Caco-2 (cell line): ENCODE results near the gene BEND5. TPM values are rescaled to one million over a fixed set of nuclear protein-coding genes. Genes with fewer than 3 reads are reported as not detected.

Source experiments
- BruUV-seq: library from RNA; stranded (reverse); fragments of 400-500 nt; replicated peaks from 2 replicates; lab custom pipeline; 2021; lab: Mats Ljungman, UMichigan
- CTCF ChIA-PET: fragments of 300-600 bp; sonication (Branson Sonifier 250); formaldehyde crosslinking; loops from one replicate; lab custom pipeline; 2022; ENCODE audit warnings: antibody characterized with exemption; lab: Charles Lee
- POLR2A ChIA-PET: fragments of 300-600 bp; sonication (Branson Sonifier 250); formaldehyde crosslinking; loops from one replicate; lab custom pipeline; 2022; ENCODE audit warnings: antibody characterized with exemption; lab: Charles Lee
- DNase-seq, 2 experiments: peaks; one replicate each; pipeline versions ENCODE4 v3.0.0 to v3.0.0-alpha.2; 2020 to 2022
- H3K27me3 ChIP-seq: replicated peaks from 2 replicates; pipeline ENCODE4 v1.6.0; 2011; ENCODE audit warnings: low read length; ENCODE audit not compliant: control insufficient read depth, insufficient read depth
- H3K36me3 ChIP-seq: 2 replicates; pipeline ENCODE4 v1.5.1; 2011; ENCODE audit warnings: low read length; ENCODE audit not compliant: control insufficient read depth, insufficient read depth
- H3K4me1 ChIP-seq: fragments of 250-450 bp; sonication (Bioruptor Pico); 2 replicates; pipeline ENCODE4 v1.5.1; 2020; ENCODE audit warnings: mild to moderate bottlenecking
- H3K4me3 ChIP-seq: 2 replicates; pipeline ENCODE4 v1.5.1; 2011; ENCODE audit warnings: low read depth, mild to moderate bottlenecking, control low read depth, low read length
- H3K9me3 ChIP-seq: fragments of 250-450 bp; sonication (Bioruptor Pico); 2 replicates; pipeline ENCODE4 v1.5.1; 2020; ENCODE audit warnings: mild to moderate bottlenecking, moderate library complexity
- H3K27ac Mint-ChIP-seq: one replicate; pipeline ENCODE4 v1.8.0; 2022; ENCODE audit warnings: mixed read lengths; ENCODE audit not compliant: unreplicated experiment
- H3K27me3 Mint-ChIP-seq: one replicate; pipeline ENCODE4 v1.8.0; 2022; ENCODE audit warnings: mixed read lengths; ENCODE audit not compliant: insufficient read depth, unreplicated experiment
- H3K36me3 Mint-ChIP-seq: one replicate; pipeline ENCODE4 v1.8.0; 2022; ENCODE audit warnings: mild to moderate bottlenecking, mixed read lengths; ENCODE audit not compliant: insufficient read depth, unreplicated experiment
- H3K4me1 Mint-ChIP-seq: one replicate; pipeline ENCODE4 v1.8.0; 2022; ENCODE audit warnings: low read depth, mixed read lengths; ENCODE audit not compliant: unreplicated experiment
- H3K4me3 Mint-ChIP-seq: one replicate; pipeline ENCODE4 v1.8.0; 2022; ENCODE audit warnings: mild to moderate bottlenecking, moderate library complexity, mixed read lengths; ENCODE audit not compliant: unreplicated experiment
- H3K9me3 Mint-ChIP-seq: one replicate; pipeline ENCODE4 v1.8.0; 2022; ENCODE audit warnings: mixed read lengths; ENCODE audit not compliant: unreplicated experiment
- intact Hi-C: fragments of 100-400 bp; cut with micrococcal nuclease; formaldehyde crosslinking; loops from one replicate; pipeline ENCODE4 v1.10.0; 2022; ENCODE audit not compliant: unreplicated experiment
- total RNA-seq: library from RNA; stranded (reverse); gene quantifications from 2 replicates; pipeline ENCODE4 v1.2.3, GENCODE V29; 2022
- TF ChIP-seq, protein P1 (sequence below), 2 experiments: fragments of 200-600 bp in 1 of 2; IDR thresholded peaks; 1 replicate in 1 of 2; 2 replicates in 1 of 2; pipeline versions ENCODE4 v1.5.1 to v1.8.0; 2011 to 2022; ENCODE audit warnings: antibody characterized with exemption in 1 of 2, control low read depth in 1 of 2, inconsistent platforms in 1 of 2, low read depth in 1 of 2, low read length in 1 of 2, mild to moderate bottlenecking in 1 of 2, moderate library complexity in 1 of 2; ENCODE audit not compliant: insufficient read depth in 1 of 2, severe bottlenecking in 1 of 2, unreplicated experiment in 1 of 2

BEND5 gene
- total RNA-seq, 1 experiment from 2014 or later: 0.57 TPM

DNA sequence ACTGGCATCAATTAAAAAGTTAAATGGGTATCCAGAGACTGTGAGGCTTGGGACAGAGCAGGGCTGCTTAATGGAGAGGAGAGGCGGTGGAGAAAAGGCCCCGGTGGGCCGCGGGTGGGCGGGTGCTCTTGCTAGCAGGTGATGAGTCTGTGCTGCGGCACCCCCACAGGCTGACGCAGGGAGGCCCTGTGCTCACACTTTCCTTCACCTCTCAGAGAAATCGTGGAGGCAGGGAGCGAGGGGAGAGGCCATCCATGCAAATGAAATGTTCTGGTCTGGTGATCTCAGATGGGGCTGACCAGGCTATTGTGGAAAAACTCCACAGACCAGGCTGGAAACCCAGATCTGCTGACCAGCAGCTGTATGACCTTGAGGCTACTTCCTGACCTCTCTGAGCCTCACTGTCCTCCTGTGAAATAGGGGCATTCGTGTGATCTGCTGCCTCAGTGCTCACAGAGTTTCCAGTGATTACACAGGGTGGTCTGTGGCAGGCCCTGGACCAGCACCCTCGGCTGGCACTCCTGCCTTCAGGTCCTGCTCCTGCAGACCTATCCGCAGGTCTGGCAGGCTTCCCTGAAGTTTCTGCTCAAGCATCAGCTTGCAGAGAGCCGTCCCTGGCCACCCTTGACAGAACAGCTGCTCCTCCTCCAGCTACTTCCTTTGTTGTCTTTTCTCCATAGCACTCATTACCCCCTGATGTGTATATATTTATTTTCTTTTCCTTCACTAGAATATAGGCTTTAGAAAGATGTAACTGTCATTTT is 89.2 kb downstream of the BEND5 start:
- no TSS peak for BruUV-seq
- Mint-ChIP-seq H3K4me3 (no peak overlapping the region), H3K4me1 (peaks cover 6% of the 10 kb centered on the region), H3K27ac (no peak overlapping the region), H3K27me3 (peaks cover 6% of the 10 kb centered on the region), H3K36me3 (no peaks in the 10 kb centered on the region), H3K9me3 (no peaks in the 10 kb centered on the region)
- no peaks in the 10 kb centered on the region for H3K27me3 ChIP-seq
- TF ChIP-seq, protein P1, sequence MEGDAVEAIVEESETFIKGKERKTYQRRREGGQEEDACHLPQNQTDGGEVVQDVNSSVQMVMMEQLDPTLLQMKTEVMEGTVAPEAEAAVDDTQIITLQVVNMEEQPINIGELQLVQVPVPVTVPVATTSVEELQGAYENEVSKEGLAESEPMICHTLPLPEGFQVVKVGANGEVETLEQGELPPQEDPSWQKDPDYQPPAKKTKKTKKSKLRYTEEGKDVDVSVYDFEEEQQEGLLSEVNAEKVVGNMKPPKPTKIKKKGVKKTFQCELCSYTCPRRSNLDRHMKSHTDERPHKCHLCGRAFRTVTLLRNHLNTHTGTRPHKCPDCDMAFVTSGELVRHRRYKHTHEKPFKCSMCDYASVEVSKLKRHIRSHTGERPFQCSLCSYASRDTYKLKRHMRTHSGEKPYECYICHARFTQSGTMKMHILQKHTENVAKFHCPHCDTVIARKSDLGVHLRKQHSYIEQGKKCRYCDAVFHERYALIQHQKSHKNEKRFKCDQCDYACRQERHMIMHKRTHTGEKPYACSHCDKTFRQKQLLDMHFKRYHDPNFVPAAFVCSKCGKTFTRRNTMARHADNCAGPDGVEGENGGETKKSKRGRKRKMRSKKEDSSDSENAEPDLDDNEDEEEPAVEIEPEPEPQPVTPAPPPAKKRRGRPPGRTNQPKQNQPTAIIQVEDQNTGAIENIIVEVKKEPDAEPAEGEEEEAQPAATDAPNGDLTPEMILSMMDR (IDR thresholded peaks at IDR 0.05; ENCODE audit: insufficient read depth in 1 of 2, low read depth in 1 of 2, low read length in 1 of 2, severe bottlenecking in 1 of 2, unreplicated experiment in 1 of 2): no peak
- H3K9me3 ChIP-seq: no peaks in the 10 kb centered on the region
- ChIA-PET CTCF (interaction anchor here (0.8 to 1.4 kb wide), 2 partner anchors 10 to 130 kb away, joined by 3 to 4 read pairs; no protein-coding TSS in a partner anchor), POLR2A (no interaction called here)
- H3K4me3 ChIP-seq: no peak overlapping the region
- no peaks in the 10 kb centered on the region for H3K36me3 ChIP-seq
- intact Hi-C loops: loop anchor here (2.0 kb wide), 1 partner anchor 61 kb away; no protein-coding TSS in a partner anchor
- no peak for DNase-seq
- H3K4me1 ChIP-seq: no peaks in the 10 kb centered on the region

DNA sequence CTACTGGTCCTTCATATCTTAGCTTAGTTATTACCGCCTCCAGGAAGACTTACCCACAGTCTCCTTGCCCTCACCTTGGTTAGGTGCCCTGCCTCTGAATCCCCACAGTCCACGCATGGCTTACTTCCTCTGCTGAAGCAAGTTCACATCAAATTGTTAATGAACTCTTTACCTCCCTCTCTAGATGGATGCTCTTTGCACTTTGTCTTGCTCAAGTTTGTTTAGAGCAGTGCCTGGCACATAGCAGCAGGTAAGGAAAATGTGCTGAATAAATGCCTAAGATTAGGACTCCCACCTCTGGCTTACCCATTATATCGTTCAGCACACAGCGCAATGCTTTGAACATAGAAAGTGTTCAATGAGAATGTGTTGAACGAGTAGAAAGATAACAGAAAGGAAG is 90.5 kb downstream of the BEND5 start:
- no peak overlapping the region for H3K4me3 ChIP-seq
- ChIA-PET CTCF (interaction anchor here (0.8 kb wide), 1 partner anchor 131 kb away, joined by 3 read pairs; no protein-coding TSS in a partner anchor), POLR2A (no interaction called here)
- intact Hi-C loops: no loop called here
- no peak overlapping the region for H3K4me3 Mint-ChIP-seq
- no peak overlapping the region for H3K27ac Mint-ChIP-seq
- H3K4me1 ChIP-seq: no peaks in the 10 kb centered on the region
- peaks cover 6% of the 10 kb centered on the region for H3K4me1 Mint-ChIP-seq
- H3K36me3 ChIP-seq: no peaks in the 10 kb centered on the region
- no peaks in the 10 kb centered on the region for H3K27me3 ChIP-seq
- H3K9me3 Mint-ChIP-seq: no peaks in the 10 kb centered on the region
- BruUV-seq: no TSS peak
- H3K36me3 Mint-ChIP-seq: no peaks in the 10 kb centered on the region
- DNase-seq: no peak
- peaks cover 3% of the 10 kb centered on the region for H3K27me3 Mint-ChIP-seq
- H3K9me3 ChIP-seq: no peaks in the 10 kb centered on the region
- TF ChIP-seq, protein P1 (IDR thresholded peaks at IDR 0.05; ENCODE audit: insufficient read depth in 1 of 2, low read depth in 1 of 2, low read length in 1 of 2, severe bottlenecking in 1 of 2, unreplicated experiment in 1 of 2): no peak

DNA sequence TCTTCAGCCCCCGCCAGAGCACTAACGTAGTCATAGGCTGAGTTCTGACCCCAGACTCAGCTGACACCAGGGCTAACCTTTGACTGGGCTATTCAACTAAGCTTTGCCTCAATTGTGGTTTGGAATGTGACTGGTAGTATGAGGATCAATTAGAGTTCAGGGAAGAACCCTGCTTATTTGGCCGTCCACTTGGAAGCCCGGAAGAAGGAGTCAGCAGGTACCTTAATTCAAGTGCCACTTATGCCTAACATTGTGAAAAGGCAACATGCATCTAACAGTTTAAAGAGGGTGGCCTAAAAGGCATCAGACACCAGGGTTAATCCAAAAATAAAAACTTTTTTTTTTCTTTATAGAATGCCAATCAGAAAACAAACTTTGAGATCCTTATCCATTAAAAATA is 92.3 kb downstream of the BEND5 start:
- Histone ChIP-seq H3K27me3 (no peaks in the 10 kb centered on the region), H3K4me3 (no peak overlapping the region), H3K36me3 (no peaks in the 10 kb centered on the region), H3K9me3 (no peaks in the 10 kb centered on the region), H3K4me1 (no peaks in the 10 kb centered on the region)
- Mint-ChIP-seq H3K9me3 (no peaks in the 10 kb centered on the region), H3K27me3 (peaks cover 3% of the 10 kb centered on the region), H3K27ac (no peak overlapping the region), H3K4me1 (peaks cover 6% of the 10 kb centered on the region), H3K4me3 (no peak overlapping the region), H3K36me3 (no peaks in the 10 kb centered on the region)
- intact Hi-C loops: no loop called here
- CTCF ChIA-PET: no interaction called here
- POLR2A ChIA-PET: no interaction called here
- DNase-seq: no peak
- no TSS peak for BruUV-seq
- TF ChIP-seq, protein P1 (IDR thresholded peaks at IDR 0.05; ENCODE audit: insufficient read depth in 1 of 2, low read depth in 1 of 2, low read length in 1 of 2, severe bottlenecking in 1 of 2, unreplicated experiment in 1 of 2): no peak
